Fibroblast of skin of back (primary cell): Measurements from ENCODE around the gene DOCK11.
"Not testable (repeated sequence)": the region's sequence is repeated elsewhere in the genome, so short reads cannot be mapped to it uniquely, and the experiment has no call there.

Experiments
- DNase-seq: peaks from one replicate; pipeline ENCODE4 v3.0.0-alpha.2; 2013

The DOCK11 gene

DNA sequence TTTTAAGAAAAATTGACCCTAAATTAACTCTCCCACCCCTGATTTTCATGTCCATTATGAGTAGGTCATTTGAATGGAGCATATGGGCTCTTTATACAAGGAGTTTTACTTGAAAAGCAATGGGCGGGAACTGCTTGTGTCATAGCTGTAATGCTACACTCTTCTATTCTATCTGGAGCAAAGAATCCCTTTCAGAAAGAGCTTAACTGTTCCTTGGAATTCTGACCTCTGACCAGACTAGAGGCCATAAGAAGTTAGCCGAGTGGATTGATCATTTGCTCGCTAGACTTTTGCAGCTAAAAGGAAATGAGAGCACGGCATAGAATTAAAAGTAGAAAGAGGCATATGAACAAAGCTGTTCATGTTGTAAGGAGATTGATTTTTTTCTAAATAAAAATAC lies 79.1 kb downstream of the DOCK11 start:
- DNase-seq: no peak

GRCh38 chrX:118577041-118577440 lies 81.4 kb downstream of the DOCK11 start:
- DNase-seq: no peak

DNA sequence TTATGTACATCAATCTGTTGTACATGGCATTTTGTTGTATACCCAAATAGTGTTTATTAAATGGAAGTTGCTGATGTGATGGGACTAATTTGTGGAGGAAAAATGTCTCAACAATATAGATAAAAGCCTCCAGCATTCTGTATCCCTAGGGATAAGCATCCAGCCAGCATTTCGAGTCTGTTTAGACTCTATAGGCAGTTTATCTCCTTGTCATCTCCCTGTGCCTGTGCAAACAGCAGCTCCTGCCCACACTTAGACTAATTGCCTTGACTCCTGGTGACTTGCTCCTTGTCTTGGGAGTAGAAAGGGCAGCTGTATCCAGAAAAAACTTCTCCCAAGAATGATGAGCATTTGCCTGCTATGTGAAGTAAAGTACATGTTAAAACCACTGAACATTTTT lies 83.8 kb downstream of the DOCK11 start:
- DNase-seq: no peak

DNA sequence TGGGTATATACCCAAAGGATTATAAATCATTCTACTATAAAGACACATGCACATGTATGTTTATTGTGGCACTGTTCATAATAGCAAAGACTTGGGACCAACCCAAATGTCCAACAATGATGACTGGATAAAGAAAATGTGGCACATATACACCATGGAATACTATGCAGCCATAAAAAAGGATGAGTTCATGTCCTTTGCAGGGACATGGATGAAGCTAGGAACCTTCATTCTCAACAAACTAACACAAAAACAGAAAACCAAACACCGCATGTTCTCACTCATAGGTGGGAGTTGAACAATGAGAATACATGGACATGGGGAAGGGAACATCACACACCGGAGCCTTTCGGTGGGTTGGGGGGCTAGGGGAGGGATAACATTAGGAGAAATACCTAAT lies 87.3 kb downstream of the DOCK11 start:
- DNase-seq: not testable (repeated sequence)

GRCh38 chrX:118583781-118584180 lies 88.2 kb downstream of the DOCK11 start:
- no peak for DNase-seq

DNA sequence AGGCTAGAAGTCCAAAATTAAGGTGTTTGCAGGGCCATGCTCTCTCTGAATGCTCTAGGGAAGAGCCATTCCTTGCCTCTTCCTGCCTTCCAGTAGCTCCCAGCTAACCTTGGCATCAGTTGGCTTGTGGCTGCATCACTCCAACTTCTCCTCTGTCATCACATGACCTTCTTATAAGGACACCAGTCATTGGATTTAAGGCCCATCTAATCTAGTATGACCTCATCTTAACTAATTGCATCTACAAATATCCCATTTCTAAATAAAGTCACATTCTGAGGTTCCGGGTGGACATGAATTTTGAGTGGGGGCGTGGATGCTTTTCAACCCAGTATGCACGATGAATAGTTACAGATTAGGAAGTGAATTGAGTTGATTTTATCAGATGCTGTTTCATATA lies 89.7 kb downstream of the DOCK11 start:
- DNase-seq: no peak

DNA sequence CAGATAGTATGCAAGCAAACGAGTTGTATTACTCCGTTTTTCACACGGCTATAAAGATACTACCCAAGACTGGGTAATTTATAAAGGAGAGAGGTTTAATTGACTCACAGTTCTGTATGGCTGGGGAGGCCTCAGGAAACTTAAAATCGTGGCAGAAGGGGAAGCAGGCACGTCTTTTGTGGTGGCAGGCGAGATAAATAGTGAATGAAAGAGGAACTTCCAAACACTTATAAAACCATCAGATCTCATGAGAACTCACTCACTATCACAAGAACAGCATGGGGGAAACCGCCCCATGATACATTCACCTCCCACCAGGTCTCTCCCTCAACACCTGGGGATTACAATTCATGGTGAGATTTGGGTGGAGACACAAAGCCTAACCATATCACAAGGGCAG lies 90.6 kb downstream of the DOCK11 start:
- DNase-seq: not testable (repeated sequence)

DNA sequence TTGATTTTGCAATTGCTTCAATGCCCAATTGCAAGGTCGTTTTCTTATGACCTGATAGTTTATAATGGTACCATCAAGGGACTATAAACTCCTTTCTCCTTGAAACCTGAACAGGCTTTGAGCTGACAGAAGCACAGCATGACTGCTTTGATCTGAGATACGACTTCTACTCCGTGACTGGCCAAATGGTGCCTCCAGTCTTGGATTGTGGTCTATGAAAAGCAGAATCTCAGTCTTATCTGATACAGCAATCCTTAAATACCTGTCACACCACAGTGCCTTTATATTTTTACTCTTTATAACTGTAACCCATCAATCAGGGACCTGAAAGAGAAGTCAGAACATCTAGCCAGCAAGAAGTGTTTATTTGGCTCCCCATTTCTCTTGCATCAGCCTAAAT lies 93.1 kb downstream of the DOCK11 start:
- no peak for DNase-seq

GRCh38 chrX:118589227-118589626 lies 93.6 kb downstream of the DOCK11 start:
- DNase-seq: no peak

DNA sequence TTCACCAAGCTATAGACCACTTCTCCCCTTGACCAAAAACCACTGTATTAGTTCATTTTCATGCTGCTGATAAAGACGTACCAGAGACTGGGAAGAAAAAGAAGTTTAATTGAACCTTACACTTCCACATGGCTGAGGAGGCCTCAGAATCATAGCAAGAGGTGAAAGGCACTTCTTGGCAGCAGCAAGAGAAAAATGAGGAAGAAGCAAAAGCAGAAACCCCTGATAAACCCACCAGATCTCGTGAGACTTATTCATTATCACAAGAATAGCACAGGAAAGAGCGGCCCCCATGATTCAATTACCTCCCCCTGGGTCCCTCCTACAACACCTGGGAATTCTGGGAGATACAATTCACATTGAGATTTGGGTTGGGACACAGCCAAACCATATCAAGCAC lies 97.8 kb downstream of the DOCK11 start:
- no peak for DNase-seq

DNA sequence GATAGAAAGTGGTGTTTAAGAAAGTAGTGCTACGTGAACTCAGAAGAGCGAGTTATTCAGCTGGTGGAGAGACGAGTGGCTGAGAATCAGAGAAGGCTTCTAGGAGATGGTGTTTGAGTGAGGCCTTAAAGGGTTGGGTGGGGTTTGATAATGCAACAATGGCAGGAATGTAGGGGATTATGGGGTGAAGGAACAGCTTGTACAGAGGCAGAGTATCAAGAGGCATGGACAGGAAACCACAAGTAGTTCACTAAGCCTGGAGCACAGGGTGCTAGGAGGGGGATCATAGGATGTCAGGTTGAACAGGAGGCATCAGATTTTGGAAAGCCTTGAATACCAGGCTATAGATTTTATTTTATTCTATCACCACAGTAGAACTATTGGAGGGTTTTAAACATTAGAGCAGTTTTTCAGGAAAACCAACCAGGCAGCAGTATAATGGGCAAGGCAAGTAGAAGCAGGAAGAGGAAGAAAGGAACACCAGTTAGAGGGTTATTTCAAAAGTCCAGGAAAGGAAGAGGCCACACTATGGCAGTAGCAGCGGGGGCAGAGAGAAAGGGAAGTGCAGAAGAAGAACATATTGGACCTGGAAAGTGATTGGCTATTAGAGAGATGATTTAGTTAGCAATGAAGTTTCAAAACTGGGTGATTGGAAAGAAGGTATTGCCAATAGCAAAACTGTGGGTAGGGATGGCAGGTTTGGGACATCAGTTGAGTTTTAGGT lies 99.2 kb downstream of the DOCK11 start:
- DNase-seq: peak; percentile 5

- DNase-seq: no peak
Observed at GRCh38 chrX:118595501-118596042, 100.0 kb downstream of the DOCK11 start.

DNA sequence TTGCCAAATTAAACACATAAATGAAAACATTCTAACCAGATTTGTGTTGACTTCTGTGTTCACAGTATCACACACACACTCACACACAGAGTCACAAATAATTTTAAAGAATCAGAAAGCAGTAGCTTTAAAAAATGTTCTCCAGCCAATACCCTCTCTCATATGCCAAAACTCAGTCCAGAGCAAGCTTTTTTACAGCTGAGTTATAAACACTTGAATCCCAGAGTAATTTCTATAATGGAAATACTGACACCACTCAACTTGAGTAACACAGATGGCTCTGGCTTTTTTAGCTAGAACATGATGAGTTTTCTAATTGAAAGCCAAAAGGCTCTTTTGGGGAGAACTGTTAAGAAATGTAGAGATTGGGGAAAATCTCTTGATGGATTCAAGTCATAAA lies 100.8 kb downstream of the DOCK11 start:
- DNase-seq: no peak

- DNase-seq: peak; percentile 60
Observed at GRCh38 chrX:118603981-118604380, 108.4 kb downstream of the DOCK11 start.

DNA sequence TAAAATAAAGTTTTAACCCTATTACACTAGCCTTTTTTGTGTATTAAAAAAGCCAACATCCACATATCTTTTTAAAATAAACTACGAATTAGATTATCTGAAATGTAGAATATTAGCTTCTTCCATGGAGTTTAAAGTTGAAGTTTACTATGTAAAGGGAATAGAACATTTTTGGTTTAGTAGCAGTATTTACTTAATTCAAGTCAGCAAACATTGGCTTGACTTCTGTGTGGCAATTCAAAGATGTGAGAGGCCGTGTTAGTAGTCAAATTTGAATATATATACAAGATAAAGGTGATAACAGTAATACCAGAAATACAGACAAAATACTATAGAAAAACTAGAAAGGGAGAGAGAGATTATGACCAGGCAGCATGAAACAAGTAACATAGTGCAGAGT lies 116.7 kb downstream of the DOCK11 start:
- DNase-seq: no peak

DNA sequence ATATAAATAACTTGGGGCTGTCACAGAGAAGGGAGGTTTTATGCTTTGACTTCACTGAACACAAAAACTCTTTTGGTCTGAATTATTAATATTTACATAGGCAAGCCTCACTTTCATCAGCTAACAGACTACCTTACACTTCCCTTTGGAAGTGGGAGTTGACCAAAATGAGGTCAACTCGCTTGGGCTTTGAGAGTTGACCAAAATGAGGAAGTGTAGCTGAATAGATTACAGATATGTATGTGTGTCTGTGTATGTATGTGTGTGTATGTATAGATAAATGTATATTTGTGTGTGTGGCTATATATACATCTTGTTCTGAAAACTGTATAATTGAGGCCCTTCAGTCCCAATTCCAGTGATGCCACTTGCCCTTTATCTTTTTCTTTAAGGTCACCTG lies 118.5 kb downstream of the DOCK11 start:
- DNase-seq: no peak

DNA sequence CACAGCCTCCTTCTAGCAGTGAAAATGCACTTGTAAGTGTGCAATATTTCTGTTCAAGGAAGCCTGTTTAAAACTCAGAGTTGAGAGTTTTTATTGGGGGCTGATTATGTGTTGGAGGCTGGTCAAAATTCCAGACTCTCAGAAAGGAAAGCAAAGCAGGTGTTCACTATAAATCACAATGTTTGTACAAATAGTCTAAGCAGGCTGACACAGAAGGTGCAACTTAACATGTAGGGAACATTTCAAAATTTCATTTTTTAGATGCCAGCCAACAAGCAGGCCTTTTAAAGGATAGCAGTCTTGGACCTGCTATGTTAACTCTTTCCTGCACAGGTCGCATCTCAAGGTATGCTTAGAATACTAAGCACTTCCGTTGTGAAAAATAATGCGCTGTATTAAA lies 119.5 kb downstream of the DOCK11 start:
- no peak for DNase-seq

DNA sequence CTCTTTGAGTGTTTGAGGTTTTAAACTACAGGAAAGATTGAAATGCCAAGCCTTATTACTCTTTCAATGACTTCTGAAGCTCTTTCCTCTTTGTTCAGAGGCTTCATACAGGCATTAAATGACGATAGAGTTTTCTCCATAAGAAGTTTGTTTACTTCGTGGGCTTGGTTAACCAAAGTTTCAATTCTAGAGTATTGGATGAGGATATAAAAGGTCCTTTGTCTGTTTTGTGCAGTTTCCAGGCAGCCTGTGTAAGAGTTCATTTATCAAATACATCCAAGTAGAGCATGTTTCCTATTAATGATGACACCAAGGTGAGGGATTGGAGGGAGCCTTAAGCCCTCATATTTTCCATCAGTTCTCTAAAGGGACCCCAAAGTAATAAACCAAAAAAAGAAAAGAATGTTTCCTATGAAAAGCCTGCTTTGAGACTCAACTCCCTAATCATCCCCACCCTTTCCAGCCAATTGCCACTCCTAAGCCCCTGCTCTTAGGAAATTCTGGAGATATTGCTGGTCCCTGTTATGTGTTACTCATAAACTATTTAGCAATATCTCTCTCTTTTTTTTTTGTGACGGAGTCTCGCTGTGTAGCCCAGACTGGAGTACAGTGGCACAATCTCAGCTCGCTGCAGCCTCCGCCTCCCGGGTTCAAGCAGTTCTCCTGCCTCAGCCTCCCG lies 125.6 kb downstream of the DOCK11 start:
- DNase-seq: no peak

- DNase-seq: peak; percentile 5
Observed at GRCh38 chrX:118623062-118623461, 127.4 kb downstream of the DOCK11 start.

DNA sequence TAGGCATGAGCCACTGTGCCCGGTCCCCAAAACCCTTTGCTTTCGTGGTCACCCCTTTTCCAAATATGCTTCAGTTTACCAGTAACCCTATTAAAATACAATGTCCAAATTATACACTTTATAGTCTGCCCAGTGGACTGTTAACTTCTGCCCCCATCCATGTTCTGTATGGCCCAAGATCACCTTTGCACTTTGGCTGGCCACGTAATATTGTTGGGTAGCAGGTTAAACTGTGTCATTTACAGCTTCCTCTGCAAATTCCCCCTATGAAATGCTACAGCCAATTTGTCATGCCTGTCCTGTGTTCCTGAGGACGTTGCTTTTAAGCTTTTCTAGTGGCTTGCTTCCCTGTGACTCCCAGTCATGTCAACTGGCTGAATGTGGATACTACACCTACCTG lies 130.7 kb downstream of the DOCK11 start:
- DNase-seq: no peak

DNA sequence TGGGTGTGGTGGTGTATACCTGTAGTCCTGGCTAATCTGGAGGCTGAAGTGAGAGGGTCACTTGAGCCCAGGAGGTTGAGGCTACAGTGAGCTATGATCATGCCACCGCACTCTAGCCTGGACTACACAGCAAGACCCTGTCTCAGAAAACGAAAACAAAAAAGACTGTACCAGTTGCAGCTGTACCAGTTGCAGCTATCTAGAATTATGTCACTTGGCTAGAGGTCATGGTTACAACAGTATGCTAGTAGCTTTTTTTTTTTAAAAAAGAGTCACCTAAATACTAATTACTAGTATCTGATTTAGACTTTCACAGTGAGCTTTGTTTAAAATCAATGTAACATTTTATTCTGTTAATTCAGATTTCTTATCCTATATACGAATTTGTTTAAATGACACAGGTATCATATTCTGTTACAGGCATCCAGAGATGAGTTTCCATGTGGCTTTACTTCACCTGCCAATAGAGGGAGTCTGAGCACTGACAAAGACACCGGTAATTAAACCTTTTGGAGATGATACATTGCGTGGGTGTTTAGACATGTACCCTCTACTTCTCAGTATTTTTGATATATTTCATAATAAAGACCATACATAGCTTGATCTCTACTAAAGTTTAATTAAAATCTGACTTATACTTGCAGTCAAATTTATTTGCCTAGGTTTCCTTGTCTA lies 131.6 kb downstream of the DOCK11 start:
- DNase-seq: no peak

DNA sequence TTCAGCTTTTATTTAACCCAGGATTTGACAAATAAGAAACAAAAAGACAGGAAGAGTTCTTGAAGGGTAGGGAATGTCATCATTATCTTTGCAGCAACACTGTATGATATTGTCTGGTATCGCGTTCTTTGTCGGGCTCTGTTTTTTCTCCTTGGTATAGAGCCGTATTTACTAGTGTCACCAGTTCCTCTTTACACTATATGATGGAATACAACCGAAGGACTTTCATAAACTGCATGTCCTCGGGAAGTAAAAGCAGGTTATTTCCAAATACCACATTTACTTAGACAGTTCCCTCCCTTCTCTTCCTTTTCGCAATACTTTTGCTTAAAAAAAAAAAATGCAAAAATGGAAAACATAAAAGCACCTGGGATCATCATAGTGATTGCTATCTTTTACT lies 135.2 kb downstream of the DOCK11 start:
- DNase-seq: no peak

- no peak for DNase-seq
Observed at GRCh38 chrX:118631586-118631985, 136.0 kb downstream of the DOCK11 start.

- no peak for DNase-seq
Observed at GRCh38 chrX:118632862-118633261, 137.2 kb downstream of the DOCK11 start.
